ENCODE data around the gene ZNF22.
"Not testable (repeated sequence)": the region's sequence is repeated elsewhere in the genome, so short reads cannot be mapped to it uniquely, and the experiment has no call there.

ZNF22 gene

DNA sequence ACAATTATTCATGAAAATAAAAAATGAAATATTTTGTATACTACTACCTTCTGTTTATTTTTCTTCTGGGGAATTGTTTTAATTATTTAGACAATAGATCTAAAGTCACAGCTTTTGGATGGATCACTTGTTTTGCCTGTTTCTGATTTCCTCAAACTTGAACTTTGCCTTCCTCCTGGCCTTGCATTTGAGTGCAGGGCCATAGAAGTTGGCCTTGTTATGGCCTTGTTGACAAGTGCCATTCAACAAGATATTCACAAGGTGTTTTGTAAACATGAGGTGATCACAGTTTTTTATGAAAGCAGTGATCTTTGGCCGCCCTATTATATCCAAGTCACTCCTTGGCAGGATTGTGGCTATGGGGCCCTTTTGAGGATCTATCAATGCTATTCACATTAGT lies 4.6 kb downstream of the ZNF22 start:
- TF ChIP-seq, protein P1, sequence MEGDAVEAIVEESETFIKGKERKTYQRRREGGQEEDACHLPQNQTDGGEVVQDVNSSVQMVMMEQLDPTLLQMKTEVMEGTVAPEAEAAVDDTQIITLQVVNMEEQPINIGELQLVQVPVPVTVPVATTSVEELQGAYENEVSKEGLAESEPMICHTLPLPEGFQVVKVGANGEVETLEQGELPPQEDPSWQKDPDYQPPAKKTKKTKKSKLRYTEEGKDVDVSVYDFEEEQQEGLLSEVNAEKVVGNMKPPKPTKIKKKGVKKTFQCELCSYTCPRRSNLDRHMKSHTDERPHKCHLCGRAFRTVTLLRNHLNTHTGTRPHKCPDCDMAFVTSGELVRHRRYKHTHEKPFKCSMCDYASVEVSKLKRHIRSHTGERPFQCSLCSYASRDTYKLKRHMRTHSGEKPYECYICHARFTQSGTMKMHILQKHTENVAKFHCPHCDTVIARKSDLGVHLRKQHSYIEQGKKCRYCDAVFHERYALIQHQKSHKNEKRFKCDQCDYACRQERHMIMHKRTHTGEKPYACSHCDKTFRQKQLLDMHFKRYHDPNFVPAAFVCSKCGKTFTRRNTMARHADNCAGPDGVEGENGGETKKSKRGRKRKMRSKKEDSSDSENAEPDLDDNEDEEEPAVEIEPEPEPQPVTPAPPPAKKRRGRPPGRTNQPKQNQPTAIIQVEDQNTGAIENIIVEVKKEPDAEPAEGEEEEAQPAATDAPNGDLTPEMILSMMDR (IDR thresholded peaks at IDR 0.05; ENCODE audit: borderline replicate concordance, insufficient read depth, low read depth, low read length): no peak
- no peak overlapping the region for H3K4me3 ChIP-seq (ENCODE audit: low read depth, low read length)

DNA sequence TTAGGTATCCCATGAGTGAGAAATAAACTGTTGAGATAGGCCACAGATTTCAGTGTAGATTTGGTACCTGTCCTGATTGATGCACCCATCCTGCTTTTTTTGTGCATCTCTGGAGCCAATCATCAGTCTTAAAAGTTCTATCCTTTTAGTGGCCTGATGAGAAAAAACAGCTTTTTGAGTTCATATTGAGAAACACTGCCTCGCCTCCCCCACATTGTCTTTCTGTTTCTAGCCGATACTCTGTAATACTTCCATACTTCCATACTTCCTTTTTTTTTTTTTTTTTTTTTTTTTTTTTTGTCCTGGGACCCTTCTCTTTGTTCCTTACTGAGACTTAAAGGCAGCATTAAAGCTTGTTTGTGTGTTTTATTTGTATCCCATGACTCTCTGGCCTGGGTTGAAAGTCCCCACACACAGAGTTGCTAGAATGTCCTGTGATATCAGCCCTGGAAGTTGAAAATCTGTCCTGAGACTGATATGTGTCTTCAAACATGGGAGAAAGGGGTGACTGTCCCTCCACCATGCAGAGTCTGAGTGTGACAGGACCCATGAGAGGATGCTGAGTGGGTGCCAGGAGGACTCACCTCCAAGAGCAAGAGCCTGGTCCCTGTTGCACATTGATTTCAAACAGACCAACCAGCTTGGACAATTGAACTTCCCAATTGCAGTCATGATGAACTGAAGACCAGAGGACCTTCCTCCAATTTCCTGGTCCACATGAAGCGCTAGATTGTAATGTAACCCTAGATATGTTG lies 5.7 kb downstream of the ZNF22 start:
- no peak overlapping the region for H3K4me3 ChIP-seq (ENCODE audit: low read depth, low read length)
- TF ChIP-seq, protein P1 (IDR thresholded peaks at IDR 0.05; ENCODE audit: borderline replicate concordance, insufficient read depth, low read depth, low read length): no peak

DNA sequence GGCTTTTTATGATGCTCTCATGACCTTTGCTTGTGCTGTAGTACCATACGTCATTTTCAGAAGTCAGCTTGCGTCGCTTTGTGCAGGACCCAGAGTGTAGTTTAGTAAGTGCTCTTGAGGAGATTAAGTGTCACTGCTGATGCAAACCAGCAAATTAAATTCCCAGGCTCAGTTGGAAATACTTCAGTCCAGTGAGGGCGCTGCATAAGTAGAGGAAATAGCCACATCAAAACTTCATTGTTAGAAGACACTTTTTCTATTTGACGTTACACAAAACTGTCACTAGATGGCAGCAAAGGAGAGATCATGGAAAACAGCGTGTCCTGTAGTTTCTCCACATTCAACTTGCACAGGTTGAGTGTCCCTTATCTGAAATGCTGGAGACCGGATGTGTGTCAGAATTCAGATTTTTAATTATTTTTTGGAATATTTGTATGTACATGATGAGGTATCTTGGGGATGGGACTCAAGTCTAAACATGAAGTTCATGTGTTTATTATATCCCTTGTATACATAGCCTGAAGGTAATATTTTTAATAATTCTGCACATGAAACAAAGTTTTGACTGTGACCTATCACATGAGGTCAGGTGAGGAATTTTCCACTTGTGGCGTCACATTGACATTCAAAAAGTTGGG lies 7.9 kb downstream of the ZNF22 start:
- H3K4me3 ChIP-seq (ENCODE audit: low read depth, low read length): no peak overlapping the region
- TF ChIP-seq, protein P1 (IDR thresholded peaks at IDR 0.05; ENCODE audit: borderline replicate concordance, insufficient read depth, low read depth, low read length): peak; percentile 59; the same call in 1 of the 2 replicates

DNA sequence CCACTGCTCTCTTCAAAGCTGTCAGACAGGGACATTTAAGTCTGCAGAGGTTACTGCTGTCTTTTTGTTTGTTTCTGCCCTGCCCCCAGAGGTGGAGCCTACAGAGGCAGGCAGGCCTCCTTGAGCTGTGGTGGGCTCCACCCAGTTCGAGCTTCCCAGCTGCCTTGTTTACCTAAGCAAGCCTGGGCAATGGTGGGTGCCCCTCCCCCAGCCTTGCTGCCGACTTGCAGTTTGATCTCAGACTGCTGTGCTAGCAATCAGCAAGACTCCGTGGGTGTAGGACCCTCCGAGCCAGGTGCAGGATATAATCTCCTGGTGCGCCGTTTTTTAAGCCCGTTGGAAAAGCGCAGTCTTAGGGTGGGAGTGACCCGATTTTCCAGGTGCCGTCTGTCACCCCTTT lies 13.8 kb downstream of the ZNF22 start:
- not testable (repeated sequence) for H3K4me3 ChIP-seq (ENCODE audit: low read depth, low read length)

DNA sequence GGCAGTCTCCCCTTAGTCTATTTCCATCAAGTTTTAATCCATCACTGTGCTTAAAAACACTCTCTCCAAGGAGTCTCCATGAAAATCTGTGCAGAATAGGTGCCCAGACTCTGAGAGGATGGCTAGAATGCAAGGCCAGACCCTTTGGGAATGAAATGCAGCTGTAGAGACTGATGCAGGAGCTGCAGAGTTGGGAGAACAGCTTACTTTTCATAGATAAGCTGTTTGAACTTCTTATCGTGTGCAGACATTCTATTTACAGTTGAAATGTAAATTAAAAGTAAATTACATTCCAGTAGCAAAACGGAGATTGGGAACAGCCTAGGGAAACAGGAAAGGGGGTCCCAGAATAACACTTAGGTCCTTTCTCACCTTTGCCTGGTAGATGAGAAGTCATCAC lies 14.9 kb downstream of the ZNF22 start:
- H3K4me3 ChIP-seq (ENCODE audit: low read depth, low read length): no peak overlapping the region
- TF ChIP-seq, protein P1 (IDR thresholded peaks at IDR 0.05; ENCODE audit: borderline replicate concordance, insufficient read depth, low read depth, low read length): no peak

DNA sequence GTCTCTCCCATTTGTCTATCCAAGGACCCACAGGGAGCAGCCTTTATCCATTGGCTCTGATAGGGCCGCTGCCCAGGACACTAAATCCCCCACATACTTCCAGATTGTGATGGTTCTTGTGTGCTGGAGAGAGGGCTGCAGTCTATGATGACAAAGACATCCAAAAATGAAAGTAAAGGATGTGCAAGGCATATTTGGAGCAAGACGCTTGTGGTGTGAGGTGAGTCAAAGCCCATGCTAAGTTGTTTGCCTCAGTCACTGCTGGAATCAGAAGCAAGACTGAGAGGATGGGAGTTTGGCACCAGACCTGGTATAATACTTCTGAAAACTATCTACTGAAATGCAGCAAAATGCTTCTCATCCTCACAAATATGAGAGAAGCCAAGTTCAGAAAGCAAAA lies 22.7 kb downstream of the ZNF22 start:
- TF ChIP-seq, protein P1 (IDR thresholded peaks at IDR 0.05; ENCODE audit: borderline replicate concordance, insufficient read depth, low read depth, low read length): no peak
- H3K4me3 ChIP-seq (ENCODE audit: low read depth, low read length): no peak overlapping the region

DNA sequence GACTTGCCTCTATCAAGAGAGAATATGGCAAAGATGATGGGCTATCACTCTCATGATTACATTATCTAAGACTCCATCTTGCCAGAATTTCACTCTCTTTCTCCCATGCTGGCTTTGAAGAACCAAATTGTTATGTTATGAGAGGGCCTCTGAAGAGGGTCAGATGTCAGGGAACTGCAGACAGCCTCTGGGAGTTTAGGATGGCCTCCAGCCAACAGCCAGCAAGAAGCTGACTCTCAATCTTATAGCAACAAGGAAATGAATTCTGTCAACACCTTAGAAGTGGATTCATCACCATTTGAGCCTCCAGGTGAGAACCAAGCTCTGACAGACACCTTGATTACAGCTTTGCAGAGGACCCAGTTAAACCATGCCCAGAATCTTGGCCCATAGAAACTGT lies 33.6 kb downstream of the ZNF22 start:
- TF ChIP-seq, protein P1 (IDR thresholded peaks at IDR 0.05; ENCODE audit: borderline replicate concordance, insufficient read depth, low read depth, low read length): no peak
- no peak overlapping the region for H3K4me3 ChIP-seq (ENCODE audit: low read depth, low read length)

Data from GM12875 (cell line).